Thyroid gland (tissue), 4 donors: Measurements from ENCODE around the gene PLCB3.
A peak's percentile ranks its signal among the peaks of the same experiment; 100 is the strongest.

ENCODE experiments used
- POLR2A ChIP-seq, 2 donors: fragments of 450-650 bp; IDR thresholded peaks; one replicate each; pipeline ENCODE4 v1.6.1; 2017; ENCODE audit warnings: antibody characterized with exemption in 2 of 2, mild to moderate bottlenecking in 2 of 2, moderate library complexity in 1 of 2
- TF ChIP-seq, protein P1 (sequence below), 6 experiments: fragments of 200-600 bp in 3 of 6; fragments of 450-650 bp in 3 of 6; sonication (generic) in 3 of 6; IDR thresholded peaks; one replicate each; pipeline ENCODE4 v1.5.1; 2016 to 2019; ENCODE audit warnings: antibody characterized with exemption in 6 of 6, mild to moderate bottlenecking in 2 of 6, inconsistent platforms in 1 of 6, moderate library complexity in 1 of 6

GRCh38 chr11:64245797-64246620 lies 5.3 kb upstream of the PLCB3 start:
- TF ChIP-seq, protein P1, sequence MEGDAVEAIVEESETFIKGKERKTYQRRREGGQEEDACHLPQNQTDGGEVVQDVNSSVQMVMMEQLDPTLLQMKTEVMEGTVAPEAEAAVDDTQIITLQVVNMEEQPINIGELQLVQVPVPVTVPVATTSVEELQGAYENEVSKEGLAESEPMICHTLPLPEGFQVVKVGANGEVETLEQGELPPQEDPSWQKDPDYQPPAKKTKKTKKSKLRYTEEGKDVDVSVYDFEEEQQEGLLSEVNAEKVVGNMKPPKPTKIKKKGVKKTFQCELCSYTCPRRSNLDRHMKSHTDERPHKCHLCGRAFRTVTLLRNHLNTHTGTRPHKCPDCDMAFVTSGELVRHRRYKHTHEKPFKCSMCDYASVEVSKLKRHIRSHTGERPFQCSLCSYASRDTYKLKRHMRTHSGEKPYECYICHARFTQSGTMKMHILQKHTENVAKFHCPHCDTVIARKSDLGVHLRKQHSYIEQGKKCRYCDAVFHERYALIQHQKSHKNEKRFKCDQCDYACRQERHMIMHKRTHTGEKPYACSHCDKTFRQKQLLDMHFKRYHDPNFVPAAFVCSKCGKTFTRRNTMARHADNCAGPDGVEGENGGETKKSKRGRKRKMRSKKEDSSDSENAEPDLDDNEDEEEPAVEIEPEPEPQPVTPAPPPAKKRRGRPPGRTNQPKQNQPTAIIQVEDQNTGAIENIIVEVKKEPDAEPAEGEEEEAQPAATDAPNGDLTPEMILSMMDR (IDR thresholded peaks at IDR 0.05), result no peak
- peak in 1 of 2 donors; percentile 14 for TF ChIP-seq POLR2A (IDR thresholded peaks at IDR 0.05)
